ENCODE measurements around the gene G0S2.

- no peak for TF ChIP-seq POLR2AphosphoS5 (IDR thresholded peaks at IDR 0.05; ENCODE audit: low read depth, low read length)
- no peak for TF ChIP-seq POLR2A (IDR thresholded peaks at IDR 0.05; ENCODE audit: low read depth, low read length)
Measured at GRCh38 chr1:209626346-209627026, 48.7 kb upstream of the G0S2 start.

Measured in GM12892 (cell line).